ENCODE data around the gene DVL2. TPM values are rescaled to one million over a fixed set of nuclear protein-coding genes. Genes with fewer than 3 reads are reported as not detected.
A peak's percentile ranks its signal among the peaks of the same experiment; 100 is the strongest.
"Not testable (repeated sequence)": the region's sequence is repeated elsewhere in the genome, so short reads cannot be mapped to it uniquely, and the experiment has no call there.

DVL2 gene
- total RNA-seq, 1 experiment from 2014 or later = 39.1 TPM

DNA sequence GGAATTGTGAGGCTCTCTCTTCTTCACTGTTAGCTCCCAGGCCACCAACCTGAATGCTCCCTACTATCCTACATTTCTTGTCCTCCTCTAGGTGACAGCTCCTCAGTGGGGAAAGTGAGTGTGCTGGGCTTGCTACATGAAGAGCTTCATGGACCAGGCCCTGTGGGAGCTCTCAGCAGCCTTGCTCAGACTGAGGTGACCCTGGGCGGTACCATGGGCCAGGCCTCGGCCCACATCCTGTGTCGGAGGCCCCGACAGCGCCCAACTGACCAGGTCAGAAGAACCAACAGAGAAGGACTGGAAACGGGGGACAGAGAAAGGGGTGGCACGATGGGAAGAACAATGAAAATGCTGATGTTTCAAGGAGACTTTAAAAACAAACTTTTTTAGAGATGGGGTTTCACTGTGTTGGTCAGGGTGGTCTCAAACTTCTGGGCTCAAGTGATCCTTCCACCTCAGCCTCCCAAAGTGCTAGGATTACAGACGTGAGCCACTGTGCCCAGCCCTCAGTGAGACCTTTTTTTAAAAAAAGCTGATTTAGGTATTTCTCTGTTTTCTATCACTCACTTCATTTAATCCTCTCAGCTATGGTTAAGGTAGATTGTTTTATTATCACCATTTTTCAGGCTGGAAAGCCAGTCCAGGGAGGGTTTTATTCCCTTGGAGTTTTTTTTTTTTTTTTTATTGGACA, 22.6 kb upstream of the DVL2 start:
- no peak for DNase-seq (ENCODE audit: low read depth)

- DNase-seq (ENCODE audit: low read depth) = no peak
Observed at GRCh38 chr17:7254511-7254910, 20.2 kb upstream of the DVL2 start.

- DNase-seq (ENCODE audit: low read depth) = no peak
Observed at GRCh38 chr17:7253082-7253481, 18.8 kb upstream of the DVL2 start.

DNA sequence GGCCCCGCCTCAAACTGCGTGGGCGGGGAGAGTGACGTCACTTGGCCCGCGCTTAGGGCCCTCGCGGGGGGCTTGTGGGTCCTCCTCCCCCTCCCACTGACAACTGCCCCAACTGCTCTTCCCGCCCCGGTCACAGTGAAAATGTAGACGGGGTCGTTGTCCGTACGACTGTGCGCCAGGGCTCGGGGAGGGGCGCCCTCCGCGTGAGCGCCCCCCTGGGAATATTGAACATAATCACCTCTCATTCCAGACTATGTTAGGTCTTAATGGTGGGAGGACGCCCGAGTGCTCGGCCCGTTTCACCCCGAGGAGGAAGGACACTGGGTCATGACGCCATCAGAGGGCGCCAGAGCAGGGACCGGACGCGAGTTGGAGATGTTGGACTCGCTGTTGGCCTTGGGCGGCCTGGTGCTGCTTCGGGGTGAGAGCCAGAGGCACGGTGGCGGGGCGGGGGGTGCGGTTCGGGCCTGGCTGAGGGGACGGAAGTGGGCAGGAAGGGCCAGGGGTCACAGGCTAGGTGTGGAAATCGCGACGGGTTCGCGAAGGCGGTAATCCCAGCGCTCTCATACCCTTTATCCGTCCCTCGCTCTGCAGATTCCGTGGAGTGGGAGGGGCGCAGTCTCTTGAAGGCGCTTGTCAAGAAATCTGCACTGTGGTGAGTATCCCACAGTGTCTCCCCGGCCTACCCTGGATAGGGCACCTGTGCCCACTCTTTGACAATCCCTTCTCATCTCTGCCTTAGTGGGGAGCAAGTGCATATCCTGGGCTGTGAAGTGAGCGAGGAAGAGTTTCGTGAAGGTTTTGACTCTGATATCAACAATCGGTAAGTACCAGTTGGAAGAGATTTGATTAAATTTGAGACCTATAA, 18.1 kb upstream of the DVL2 start, which contains the start of gene ELP5:
TSS of gene ELP5 (plus strand) at position 40 of the 868 bp plus-strand sequence. CDS start at position 376, 336 bp downstream.
- DNase-seq (ENCODE audit: low read depth) = peak; percentile 92

DNA sequence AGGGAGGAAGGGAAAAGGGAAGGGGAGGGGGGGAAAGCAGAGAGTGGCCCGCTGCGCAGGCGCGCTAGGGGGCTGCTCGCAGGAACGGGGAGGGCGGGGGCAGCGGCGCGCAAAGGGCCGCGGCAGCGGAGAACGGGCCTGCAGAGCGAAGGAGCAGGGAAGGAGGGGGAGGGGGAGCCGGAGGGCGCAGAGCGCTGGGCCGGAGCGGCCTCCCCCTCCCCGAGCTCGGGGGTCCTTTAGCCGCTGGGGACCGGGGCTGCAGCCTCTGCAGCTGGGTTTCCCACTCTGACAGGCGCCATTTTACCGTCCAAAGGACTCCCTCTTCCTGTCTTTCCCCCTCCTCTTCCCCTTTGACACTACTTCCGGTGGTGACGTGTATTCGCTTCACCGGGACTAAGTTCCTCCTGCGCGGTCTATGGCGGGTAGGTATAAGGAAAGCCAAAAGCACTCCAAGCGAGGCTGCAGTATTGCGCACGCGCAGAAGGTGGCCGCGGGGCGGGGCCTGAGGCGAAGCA, 17.4 kb upstream of the DVL2 start, which contains the start of gene CTDNEP1:
TSS of gene CTDNEP1 (minus strand) at position 74 of the 515 bp plus-strand sequence. CDS start 438 bp downstream, outside the sequence.
- DNase-seq (ENCODE audit: low read depth) = peak; percentile 99

GRCh38 chr17:7250695-7251627, 16.6 kb upstream of the DVL2 start:
- no peak for DNase-seq (ENCODE audit: low read depth)

DNA sequence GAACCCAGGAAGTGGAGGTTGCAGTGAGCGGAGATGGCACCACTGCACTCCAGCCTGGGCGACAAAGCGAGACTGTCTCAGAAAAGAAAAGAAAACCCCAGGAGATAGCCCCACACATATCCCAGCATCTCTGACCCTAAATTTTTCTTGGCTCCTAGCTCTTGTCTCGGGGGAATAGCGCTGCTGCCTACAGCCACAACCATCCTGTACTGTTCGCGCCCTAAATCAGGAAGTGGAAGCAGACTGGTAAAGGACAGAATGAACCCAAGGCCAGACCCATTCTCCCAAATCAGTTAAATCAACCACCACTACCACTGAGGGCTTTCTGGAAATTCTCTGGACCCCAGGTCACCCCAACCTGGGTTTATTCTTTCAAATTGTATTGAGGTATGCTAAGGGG, 15.5 kb upstream of the DVL2 start:
- no peak for DNase-seq (ENCODE audit: low read depth)

DNA sequence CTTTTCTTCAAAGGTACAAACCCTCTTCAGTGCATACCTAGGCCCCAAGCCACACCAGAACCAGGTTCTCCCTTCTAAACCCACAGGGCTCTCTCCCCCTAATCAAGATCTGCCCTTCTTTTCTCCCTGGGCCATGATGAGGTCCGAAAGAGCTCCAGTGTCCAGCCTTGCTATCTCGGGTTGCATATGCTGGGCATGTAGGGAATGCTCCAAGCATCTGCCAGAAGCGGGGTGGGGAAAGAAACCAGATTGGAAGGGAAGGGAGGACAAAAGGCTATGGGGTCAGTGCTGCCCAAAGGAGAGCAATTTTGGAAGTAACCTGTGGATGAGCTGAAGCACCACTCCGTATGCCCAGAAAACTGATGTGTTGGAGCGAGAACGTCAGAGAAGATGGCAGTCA, 14.9 kb upstream of the DVL2 start:
- no peak for DNase-seq (ENCODE audit: low read depth)

GRCh38 chr17:7248796-7249195, 14.5 kb upstream of the DVL2 start:
- no peak for DNase-seq (ENCODE audit: low read depth)

DNA sequence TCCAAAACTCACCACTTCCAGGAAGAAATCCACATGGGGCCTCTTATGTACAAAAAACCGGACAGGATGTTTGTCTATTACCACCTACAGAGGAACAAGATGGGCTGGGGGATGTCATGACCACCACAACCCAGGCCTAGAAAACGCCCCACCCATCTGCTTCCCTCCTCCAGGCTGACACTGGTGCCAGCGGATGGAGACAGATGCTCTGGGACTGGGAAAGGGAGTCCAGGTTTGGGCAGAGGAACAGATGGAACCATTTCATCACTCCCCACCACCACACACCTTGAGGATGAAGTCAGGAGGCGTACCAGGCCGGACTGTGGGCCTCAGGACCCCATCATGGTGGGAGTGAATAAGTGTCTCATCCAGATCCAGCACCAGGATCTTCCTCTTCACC, 12.5 kb upstream of the DVL2 start:
- DNase-seq (ENCODE audit: low read depth) = no peak

- DNase-seq (ENCODE audit: low read depth) = not testable (repeated sequence)
Observed at GRCh38 chr17:7243838-7244237, 9.5 kb upstream of the DVL2 start.

DNA sequence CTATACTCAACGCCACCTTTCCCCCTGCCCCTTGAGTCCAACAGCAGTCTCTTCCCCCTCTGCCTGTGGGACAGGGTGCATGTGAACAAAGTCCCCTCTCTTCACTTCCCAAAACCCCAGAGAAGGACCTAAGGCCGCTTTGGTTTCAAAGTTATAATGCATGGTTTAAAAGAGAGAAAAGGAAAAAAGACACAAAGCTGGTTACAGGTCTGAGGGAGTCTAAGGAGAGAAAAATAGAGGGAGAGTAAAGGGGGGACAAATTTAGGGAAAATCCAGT, 9.1 kb upstream of the DVL2 start:
- no peak for DNase-seq (ENCODE audit: low read depth)

GRCh38 chr17:7242717-7243452, 8.6 kb upstream of the DVL2 start:
- DNase-seq (ENCODE audit: low read depth) = peak; percentile 89

DNA sequence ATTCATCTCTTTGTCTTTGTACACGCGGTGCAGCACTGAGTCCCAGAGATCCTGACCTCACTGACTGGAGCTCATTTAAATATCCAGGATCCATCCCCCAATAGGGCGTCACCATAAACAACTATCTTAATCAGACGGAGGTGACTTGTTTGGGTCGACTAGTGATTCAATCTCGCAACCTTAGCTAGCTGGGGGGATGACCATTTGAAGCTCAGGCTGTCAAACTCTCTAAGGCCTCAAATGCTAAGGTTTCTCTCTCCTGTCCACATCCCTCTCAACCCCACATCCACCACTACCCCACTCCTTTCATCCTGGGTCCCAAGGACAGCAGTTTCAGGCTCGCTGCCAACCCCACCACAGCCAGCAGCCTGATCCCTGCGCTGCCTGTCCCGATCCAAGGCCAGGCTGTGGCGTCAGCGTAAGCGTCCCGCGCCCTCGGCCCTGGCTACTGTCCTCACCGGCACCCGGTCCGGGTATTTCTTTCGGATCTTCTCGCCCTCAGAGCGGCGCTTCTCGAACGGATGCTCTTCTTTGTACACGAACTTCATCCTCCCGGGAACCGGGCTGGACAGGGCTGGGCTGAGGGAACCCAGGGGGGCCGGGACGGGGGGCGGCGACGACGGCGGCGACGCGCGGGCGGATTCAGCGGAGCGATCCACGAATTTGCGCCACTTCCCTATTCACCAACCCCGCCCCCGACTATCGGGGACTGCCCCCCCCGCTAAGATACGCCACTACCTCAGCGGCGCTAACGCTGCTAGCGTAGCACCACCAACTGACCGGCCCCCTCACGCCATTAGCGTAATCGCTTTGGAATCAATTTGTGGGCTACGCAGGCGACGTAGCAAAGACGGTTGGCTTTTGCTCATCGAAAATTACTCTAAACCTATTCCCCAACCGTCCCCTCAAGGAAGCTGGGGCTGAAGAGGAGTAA, 7.7 kb upstream of the DVL2 start, which contains the start of gene GABARAP:
TSS of gene GABARAP (minus strand) at position 667 of the 934 bp plus-strand sequence. CDS start at position 548, 119 bp downstream.
- peak; percentile 83 for DNase-seq (ENCODE audit: low read depth)

DNA sequence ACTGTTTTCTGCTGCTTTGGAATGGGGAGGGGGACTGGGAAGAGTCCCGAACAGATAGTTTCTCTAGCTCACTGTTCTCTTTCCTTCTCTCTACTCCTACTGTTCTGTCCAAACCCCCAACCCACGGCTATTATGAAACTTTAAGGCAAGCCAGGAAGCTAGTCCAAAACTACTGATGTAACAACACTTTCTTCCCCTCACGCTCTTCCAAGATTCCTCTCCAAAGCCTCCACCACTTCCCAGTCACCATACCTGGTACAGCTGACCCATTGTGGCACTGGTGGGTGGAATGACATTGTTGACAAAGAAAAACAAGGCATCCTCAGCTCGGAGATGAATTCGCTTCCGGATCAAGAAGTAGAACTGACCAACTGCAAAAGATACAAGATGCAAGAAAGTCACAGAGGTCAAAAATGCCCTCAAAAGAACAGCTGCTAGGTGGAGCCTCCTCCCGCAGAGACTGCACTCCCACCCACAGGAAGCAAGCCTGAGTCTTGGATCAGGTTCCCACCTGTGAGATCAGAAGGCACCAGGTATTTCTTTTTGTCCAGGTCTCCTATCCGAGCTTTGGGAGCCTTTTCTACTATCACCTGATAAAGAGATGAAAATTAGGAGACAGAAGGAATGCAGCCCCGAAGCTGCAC, 6.9 kb upstream of the DVL2 start:
- no peak for DNase-seq (ENCODE audit: low read depth)

DNA sequence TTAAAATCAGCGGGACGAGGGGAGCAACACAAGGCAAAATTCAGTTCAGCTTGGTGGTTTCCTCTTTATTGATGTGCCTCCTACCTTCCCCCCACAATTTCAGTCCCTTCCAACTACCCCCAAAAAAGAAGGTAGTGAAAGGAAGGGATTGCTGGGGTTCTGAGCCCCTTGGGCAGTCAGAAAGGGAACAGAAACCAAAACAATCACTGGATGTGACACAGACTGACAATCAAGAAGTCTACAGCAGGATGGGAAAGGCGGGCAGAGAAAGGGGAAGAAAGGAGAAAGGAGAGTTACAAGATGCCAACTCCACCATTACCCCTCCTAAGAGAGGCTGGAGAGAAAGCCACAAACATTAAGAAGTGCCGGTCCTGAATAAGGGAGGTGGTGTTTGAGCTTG, 6.1 kb upstream of the DVL2 start:
- DNase-seq (ENCODE audit: low read depth) = no peak

DNA sequence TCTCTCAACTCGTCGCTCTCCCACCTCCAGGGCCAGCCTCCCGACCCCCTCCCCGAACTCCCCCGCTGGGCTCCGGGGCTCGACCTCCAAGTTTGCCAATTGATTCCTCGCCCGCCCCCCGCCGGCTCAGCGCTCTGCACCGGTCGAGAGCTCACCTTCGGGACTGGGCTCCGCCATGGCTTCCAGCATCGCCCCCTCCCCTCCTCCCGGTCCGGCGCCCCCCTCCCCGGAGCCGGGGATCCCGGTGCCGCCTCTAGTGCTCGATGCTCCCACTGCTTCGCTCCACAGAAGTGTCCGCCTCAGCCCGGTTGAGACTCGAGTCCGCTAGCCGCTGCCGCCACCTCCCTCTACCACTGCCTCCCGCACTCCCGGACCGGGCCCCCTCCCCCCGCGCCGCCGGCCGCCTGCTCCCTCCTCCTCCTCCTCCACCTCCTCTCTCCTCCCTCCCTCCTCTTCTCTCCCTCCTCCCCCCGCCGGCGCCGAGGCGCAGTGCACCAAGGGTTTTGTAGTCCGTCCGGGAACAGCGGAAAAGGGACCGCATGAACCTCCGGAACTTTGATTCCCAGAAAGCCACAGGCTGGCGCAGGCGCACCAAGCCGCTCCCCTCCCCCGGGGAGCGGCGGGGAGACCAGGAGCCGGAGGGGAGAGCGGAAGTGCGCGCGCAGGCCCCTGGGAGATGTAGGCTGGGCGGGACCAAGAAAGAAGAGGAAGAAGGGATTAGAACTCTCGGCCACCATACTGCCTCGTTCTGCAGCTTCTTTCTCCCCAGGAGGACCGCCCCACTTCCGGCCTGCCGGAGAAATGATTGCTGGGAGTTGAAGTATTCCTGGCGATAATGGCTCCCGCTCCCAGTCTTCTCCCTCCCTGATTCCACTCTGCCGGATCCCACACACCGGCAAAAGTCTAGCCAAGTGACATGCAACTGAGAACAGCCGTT, 5.0 kb upstream of the DVL2 start, which contains the start of gene PHF23:
TSS of gene PHF23 (minus strand) at position 367 of the 937 bp plus-strand sequence. CDS start at position 189, 178 bp downstream.
- DNase-seq (ENCODE audit: low read depth) = peak; percentile 99

Data from M059J (cell line).